AG08395 (cell line): ENCODE results near the gene TEPSIN.

Experiments used
- DNase-seq: peaks from one replicate; pipeline ENCODE4 v3.0.0; 2012; ENCODE audit warnings: mixed read lengths, low spot score

The TEPSIN gene

DNA sequence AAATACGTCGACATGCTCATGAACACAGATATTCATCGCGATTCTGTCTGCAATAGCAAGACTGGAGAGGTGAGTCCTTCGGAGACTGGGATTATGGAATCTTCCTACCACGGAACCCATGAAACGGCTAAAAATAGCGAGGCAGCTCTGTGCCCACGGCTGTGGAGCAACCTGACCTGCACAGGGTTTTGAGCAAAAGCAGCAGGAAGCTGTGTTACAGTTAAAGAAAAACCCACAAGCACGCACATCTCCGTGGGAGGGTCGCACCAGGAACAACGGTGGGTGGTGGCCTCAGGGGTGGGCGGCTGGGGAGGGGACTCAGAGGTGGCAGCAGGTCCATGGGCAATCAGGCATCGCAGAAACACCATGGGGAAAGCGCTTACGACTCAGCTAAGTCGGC is 31.4 kb upstream of the TEPSIN start:
- DNase-seq: no peak

DNA sequence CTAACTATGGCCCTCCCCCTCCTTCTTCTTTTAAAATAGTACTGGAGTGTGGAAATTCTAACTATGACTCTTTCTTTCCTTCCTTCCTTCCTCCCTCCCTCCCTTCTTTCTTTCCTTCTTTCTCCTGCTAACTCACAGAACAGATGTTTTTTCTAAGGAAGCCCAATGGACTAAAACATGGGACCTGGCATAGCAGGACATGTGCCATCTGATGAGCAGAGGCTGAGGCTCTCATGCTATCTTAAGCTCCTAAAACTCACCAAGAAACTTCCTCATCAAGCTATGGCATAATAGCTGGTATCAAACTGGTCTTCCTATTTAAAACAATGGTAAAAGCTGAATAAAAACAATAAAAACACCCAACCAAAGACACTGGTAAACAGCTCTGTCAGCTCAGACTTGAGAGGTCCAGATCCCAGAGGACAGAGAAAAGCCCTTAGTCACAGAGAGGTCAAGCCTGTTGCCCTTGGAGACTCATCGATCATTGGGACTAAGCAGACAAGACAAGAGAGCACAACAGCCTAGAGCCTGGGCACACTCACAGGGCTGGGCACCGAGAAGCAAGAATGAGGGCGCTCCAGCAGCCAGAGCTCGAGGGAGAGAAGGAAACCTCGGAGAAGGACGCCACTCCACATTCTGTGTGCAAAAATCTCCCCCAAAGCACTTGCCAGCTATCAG is 28.7 kb upstream of the TEPSIN start:
- DNase-seq: no peak

DNA sequence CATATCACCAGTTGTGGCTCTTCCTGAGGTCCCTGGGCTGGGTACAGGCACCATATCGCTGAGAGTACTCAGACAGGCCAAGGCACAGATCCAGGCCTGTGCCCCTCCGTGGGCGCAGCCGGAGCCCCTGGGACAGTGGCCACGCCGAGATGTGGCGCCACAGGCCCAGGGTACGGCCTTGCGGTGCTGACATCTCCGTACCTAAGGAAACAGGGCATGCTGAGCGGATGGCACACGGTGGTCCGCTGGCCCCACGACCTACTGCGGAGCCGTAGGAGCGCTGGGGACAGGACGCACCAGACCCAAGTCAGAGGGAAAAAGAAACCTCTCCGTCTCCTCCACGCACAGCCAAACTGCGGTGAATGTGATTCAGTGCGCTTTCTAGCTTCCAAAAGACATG is 26.7 kb upstream of the TEPSIN start:
- no peak for DNase-seq

DNA sequence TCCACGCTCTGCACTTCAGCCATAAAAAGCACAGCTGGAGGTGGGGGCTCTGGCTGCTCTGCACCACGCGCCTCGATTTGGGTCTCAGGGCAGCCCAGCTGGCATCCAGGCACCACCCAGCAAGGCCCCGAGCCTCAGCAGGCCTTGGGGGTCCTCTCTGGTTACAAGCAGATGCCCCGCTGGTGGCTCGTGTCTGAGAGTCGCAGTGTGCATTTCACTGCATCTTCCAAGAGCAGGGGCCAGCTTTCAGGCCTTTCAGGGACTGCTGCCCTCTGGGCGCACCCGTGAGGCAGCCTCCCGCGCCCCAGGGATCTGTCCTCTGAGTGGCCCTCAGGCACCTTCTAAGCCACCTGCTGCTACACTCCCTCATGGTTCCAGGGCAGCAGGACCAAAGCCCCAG is 25.8 kb upstream of the TEPSIN start:
- DNase-seq: no peak

DNA sequence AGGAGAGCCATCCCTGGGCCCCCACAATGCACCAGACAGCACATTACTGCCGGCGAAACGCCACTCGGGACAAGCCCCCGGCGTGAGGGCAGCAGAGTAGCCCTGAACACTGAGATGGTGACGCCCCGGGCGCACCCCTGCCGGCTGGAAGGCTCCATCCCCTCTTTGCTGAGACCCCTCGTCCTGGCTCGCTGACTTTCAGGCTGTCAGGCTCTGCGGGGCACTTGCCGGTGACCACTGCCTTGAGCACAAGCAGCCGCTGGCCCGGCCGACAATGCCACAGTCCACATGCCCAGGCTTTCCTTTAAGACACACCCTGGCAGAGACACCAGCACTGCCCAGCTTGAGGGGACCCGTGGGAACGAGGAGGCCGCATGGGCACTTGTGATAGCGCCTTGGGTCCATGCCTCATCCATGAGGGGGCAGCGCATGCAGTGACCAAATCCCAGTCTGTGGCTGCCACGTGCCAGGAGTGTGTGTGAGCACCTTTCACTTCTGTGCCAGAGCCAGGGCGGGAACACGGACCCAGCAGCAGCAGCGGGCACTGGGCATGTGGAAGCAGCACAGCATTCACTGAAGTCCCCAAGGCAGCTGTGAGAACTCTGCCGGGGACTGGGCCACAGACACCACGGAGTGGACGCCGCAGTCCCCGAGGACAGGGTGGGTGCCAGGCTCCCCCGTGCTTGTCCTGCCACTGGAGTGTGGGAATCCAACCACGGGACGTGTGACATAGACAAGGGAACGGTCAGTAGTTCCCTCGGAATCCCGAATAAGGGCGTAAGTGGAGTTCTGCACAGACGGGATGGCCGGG is 24.7 kb upstream of the TEPSIN start:
- DNase-seq: no peak

DNA sequence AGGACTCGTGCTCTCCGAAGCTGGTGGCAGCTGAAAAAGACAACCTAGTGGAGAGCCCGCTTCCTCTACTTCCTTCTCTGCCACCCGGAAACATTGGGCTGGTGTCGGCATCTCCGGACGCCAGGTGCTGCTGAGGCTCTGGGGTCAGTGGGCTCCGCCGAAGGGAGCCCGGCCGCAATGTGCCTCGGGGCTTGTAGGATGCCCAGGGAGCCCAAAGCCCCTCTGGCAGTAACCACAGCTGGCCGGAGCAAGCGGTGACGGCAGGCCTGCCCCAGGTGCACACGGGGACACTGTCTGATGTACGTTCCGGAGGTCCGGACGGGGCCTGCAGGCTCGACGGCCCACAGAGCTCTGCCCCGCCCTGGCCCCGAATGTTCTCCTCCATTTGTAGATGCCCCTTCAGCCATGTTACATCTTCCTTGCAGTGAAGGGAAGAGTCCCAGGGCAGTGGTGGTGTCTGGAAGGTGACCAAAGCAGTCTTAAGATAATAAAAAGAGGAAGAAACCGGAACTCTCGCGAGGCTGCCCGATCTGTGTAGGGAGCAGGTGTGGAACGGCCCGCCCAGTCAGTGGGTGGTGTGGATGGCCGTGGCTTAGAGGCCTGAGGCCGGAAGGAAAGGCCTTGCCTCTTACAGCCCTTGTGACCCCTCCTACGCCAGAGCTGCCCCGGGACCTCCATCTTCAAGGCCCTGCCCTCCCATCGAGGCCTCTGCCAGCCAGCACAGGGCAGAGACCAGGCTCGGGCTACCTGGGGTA is 22.9 kb upstream of the TEPSIN start:
- no peak for DNase-seq

DNA sequence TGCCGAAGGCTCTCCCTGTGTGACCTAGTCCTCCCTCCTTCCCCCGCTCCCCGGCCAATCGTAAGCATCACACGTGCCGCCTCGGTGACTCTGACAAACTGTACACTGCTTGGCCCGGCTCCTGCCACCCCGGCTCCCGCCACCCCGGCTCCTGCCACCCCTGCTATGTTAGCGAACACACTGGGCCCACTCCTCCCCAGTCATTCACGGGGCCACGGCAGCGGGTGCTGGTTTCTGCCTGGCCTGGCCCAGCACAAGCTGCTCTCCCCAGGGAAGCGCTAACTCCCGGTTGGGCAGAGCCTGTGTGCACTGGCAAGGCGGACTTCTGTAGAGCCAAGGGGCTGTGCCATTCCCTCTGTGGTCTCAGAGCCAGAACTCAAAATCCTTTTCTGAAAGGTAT is 22.2 kb upstream of the TEPSIN start:
- DNase-seq: no peak

DNA sequence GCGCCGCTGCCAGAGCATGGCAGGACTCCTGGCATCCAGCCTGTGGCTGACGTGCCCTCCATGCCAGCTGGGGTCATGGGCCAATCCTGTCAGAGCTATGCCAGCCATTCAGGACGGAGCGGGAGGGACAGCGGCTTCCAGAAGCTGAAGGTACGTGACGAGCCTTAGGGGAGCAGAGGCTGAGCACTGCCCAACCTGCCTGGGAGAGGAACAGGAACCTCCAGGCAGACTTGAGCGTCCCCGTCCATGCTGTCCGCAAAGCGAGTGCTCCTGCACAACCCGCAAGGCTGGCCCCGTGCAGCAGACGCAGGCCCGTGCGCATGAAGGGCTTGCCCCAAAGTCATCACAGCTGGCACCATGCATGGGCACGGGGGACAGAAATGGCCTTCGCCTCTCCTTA is 21.8 kb upstream of the TEPSIN start:
- no peak for DNase-seq

DNA sequence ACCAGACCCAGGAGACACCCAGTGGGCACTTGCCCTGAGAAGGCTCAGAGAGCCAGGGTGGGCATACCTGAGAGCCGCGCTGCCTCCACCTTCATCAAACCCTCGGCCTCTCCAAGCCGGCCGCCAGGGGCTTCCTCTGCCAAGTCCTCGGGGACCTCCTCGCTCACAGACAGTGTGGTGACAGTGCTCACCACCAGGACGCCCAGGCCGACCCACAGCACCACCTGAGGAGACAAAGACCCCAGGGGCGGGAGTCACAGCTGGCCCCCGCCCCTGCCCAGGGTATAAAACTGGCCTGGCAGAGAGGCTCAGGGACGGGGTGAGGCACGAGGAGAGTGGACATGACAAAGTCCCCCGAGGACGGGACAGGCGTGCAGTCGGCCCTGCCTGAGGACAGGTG is 21.3 kb upstream of the TEPSIN start:
- DNase-seq: no peak

DNA sequence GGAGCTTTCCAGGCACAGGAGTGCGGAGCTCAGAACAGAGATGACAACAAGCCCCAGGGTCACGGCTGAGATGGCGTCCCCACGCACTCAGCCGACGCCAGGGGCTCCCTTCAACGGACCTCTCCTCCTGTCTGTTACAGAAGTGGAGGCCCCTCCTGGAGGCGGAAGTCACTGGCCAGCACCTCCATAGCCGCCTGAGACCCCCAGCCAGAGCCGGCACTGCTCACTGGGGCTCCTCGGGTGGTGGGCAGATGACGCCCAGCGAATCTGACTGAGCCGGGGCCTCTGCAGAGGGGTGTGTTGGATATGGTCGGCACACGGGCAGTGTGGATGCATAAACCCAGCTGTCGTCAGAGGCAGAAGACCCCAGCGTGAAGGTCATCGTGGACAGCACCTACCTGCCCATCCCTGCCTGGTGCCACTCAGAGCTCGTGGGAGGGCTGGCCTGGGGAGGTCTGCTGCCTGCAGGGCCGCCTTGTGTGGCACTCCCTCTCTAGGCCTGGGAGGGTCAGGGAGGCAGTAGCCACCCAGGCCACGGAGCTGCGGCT is 20.3 kb upstream of the TEPSIN start:
- no peak for DNase-seq

DNA sequence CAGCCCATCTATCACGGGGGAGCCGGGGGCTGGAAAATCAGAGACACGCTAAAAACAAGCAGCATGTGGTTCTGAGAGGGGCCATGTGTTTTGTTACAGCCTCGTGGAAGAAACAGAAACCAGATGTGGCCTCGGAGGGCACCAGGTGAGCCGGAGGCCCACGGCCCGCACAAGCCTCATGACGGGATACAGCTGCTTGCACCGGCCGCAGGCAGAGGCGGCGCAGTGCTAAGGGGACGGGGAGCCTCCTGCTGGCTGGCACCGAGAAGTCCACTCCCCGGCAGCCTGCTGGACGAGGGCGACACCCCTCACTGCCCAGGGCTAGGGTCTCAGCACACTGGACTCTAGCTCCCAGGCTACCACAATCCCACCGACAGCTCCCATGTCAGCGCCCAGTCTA is 19.4 kb upstream of the TEPSIN start:
- DNase-seq: no peak

DNA sequence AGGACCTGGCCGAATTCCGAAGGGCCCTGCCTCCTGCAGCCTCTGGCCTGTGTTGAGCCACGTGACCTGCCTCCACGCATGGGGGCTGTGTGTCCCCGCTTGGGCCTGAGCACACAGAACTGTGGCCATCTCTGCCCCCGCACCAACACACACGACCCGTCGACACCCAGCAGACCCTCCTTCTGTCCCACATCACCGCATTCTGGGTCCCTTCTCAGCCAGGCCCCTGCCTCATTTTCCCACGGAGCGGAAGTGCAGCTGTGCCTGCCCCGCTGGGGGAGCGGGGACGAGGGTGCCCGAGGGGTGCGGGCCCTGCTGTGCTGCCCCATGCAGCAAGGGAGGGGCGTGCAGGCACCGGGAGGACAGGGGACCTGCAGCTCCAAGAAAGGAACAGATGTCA is 18.7 kb upstream of the TEPSIN start:
- no peak for DNase-seq

DNA sequence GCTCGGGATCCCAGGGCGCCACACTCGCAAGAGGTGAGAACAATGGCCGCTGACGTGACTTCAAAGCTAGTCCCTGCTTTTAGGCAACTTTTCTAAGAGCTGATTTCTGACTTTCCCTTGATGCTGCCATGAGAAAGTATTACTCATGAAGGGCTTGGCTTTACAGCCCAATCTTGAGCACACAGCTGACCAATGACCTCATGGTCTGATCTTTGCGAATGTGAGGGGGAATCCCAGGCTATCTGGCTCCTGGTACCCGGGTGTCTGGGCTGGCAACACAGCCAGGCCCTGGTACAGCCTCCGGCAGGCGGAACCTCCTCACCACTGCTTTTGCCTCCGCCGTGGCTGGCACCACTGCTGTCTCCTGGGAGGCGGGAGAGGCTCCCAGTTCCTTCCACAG is 17.8 kb upstream of the TEPSIN start:
- DNase-seq: peak; percentile 63

DNA sequence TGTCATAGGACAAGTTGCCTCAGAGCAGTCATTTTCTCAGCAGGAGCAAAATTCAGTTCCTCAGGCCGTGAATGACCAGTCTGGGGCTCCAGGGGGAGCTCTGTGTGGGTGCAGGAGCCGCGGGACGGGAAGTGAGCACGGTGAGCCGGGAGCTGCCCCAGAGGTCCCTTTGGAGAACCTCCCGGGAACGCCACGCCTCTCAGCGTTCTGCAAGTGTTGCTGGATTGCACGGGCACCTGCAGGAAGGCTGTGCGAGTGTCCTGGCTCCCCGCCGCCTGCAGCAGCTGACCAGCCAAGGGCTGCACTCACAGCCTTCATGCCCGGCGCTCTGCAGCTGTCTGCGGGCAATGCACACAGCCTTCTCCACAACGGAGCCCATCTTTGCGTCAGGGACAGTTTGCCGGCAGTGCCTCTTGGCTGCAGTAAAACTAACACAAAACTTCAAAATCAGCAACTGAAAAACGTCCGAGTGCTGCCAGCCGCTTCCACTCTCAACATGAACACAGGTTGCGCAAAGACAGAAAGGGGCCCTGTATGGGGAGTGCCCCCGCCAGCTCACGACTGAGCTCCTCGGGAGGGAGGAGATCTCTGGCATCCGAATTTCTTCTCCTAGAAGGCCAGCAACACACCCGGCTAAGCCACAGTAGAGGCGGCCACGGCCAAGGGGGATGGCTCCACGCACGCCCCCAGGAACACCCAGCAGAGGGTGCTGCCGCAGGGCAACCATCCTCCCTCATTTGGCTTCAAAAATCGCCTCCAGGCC is 16.3 kb upstream of the TEPSIN start:
- DNase-seq: peak; percentile 82

DNA sequence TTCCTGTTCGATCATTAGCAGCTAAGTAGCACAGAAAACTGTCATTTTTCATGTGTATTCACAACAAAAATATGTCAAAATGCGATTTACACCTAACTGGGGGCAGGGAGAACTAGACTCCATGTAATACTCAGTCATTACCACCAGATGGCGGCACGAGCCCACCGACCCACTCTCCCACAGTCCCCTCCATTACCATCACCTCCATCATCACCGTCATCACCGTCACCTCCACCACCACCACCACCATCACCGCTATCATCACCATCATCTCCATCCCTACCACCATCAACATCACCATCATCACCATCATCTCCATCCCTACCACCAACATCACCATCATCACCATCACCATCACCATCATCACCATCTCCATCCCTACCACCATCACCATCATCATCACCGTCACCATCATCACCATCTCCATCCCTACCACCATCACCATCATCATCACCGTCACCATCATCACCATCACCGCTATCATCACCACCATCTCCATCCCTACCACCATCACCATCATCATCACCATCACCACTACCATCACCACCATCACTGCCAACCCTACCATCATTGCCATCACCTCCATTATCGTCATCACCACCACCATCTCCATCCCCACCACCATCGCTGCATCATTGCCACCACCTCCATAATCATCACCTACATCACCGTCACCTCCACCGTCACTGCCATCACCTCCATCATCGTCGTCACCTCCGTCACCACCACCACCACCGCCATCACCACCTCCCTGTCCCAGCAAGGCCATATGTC is 14.7 kb upstream of the TEPSIN start:
- peak; percentile 64 for DNase-seq

DNA sequence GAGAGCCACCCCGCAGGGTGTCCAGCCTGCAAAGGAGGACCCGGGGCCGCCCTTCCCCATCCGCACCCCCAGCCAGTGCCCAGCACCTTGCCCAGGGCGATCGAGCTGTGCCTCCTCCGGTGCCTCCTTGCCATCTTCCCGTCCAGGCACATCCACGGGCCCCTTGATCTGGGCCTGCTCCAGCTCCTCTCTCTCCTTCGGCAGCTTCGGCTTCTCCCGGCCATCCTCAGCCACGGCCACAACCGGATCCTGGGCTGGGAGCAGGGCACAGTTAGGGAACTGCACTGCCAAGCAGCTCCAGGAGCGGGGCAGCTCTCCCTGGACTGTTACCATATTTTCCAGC is 14.1 kb upstream of the TEPSIN start:
- DNase-seq: no peak

DNA sequence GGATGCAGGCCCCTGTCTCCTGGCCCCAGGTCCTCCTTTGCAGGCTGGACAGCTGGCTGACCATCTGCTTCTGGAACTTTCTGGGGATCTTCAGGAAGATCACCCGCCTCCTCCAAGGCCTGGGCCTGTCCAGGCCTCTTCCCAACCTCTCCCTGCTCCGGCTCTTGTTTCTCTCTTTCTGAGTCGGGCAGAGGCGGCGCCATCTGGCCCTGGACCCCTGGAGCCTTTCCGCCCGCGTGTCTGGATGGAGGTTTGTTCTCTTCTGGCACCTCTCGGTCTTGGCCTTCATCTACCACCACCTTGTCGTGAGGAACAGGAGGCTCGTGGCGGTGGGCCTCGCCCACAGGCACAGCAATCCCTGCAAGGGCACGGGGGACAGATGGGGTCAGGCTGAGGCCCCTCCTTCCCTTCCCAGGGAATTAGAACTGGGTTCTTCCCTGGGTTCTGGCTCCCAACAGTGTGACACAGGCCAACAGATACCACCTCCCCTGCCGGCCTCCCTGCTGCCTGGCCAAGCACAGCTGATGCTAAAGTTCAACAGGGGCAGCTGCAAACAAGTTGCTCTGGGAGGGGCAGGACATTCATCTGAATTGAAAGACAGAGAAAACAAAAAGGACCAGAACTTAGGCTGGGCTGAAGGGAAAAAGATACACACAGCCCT is 13.6 kb upstream of the TEPSIN start:
- no peak for DNase-seq

DNA sequence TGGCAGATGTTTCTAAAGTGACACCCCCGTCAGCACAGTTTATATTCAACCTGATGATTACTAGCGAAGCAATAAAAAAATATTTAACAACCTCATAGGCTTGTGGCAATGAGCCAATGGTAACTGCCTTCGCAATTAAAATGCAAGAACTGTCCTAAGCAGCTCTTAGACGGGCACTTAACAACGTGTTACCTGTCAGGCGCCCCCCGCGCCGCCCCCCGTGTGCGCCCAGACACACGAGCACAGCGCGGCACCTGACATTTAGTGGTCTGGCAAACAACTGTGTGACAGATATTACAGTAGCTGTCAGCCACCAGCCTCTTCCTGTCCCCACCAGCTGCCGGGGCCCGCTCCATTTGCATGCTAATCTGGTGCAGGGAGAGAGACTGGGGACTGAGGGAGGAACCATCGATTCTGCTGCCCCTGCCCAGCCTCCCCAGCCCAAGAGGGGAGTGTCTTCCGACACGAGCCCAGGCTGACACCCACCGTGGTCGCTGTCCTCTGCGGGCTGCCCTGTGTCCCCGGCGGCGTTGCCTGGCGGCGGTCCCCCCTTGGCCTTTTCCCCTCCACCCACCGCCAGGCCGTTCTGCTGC is 12.9 kb upstream of the TEPSIN start:
- DNase-seq: no peak

DNA sequence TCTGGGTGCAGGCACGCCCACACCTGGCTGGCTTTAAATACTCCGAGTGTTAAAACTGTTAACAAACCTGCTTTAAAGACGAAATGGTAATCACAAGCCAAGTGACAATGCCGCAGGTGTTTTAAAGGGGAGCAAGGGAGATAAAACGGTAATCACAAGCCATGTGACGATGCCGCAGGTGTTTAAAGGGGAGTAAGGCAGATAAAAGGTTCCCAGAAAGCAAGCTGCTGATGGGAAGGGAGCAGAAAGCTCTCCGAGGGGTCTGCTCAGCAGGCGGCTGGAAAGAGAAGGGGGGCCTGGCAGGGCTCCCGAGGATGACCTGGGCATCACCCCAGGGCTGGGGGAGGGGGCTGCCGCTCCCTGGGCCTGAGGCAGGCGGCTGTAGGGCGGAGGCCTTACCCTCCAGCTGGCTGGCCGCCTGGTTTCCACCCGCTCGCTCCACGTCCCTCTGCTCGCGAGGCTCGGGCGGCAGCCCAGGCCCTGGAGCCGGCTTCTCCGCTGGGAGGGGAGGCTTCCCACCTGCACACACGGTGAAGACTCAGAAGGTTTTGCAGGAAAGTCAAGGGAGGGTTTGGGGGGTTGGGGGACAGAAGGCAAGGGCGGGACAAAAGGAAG is 12.3 kb upstream of the TEPSIN start:
- DNase-seq: no peak
